ENCODE results near the gene SLC2A2.
"Not testable (repeated sequence)": the region's sequence is repeated elsewhere in the genome, so short reads cannot be mapped to it uniquely, and the experiment has no call there.

Gene SLC2A2

DNA sequence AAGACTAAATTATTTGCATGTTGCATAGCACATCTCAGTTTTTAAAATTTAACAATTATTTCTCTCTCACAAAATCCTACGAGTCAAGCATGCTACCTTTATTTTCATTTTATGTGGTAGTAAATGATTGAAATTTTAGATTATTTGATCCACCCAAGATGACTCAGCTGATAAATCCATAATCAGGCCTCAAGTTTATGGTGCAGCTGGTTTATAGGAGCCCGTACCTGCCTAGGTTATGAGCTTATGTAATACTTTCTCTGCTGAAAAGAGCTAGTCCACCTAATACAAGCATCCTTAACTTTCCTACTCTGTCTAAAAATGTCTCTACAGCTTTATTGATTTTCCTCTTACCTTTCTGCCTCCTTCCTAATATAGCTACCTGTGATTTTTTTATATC is 41.2 kb downstream of the SLC2A2 start:
- no peak for DNase-seq (ENCODE audit: low spot score)

DNA sequence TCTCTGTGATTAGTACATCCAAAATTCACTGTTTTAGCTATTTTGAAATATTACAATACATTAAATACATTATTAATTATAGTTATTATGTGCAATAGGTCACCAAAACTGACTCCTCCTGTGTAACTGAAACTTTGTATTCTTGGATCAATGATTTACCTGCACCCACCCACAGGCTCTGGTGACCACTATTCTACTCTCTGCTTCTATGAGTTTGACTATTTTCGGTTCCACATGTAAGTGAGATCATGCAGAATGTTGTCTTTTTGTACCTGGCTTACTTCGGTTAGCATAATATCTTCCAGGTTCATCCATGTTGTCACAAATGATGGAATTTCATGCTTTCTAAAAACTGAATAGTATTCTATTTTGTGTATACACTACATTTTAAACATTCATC is 43.8 kb downstream of the SLC2A2 start:
- DNase-seq (ENCODE audit: low spot score), result no peak

DNA sequence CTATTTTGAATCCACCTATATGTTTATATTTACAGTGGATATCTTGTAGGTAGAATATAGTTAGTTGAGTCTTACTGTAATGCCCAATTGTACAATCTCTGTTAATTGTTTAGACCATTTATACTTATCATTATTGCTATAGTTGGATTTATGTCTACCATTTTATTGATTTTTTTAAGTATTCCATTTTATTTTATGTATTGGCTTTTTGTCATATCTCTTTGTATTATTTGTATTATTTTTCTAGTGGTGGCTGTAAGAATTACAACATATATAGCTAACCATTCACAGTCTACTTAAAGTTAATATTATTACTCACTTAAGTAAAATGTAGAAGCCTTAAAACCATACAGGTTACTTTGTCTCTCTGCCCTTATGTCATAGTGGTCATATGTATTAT is 46.1 kb downstream of the SLC2A2 start:
- no peak for DNase-seq (ENCODE audit: low spot score)

DNA sequence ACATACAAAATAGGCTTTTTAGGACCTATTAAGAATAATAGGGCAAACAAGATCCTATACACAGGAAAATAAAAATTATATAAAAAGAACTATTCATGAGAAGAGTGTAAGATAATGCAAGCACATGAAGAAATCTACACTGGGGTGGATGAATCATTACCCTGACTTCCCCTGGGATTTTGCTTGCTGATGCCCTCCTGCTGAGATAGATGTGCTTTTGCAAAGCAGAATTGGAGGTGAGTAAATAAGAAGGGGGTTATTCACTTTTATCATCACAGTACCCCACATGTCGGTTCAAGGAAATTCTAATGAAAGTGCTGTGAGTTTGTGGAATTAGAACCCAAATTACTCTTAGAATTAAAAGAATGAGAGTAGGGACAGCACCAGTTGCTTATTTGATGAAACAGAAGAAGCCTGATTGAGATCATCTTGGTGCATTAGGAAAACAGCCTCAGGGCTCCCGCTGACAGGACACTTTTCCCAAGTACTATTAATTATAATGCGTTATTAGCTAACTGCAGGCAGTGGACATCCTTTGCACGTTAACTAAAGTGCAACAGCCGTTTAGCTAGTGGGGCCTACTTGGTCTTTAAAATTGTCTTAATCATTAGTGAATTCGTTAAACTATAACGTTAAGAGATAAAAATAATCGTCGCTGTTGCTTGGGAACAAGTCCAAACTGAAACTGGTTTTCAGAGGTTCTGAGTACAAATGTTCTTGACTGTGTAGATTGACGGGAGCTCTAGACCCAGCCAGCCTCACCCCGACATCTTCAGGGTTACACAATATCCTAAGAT is 48.4 kb downstream of the SLC2A2 start:
- no peak for DNase-seq (ENCODE audit: low spot score)

DNA sequence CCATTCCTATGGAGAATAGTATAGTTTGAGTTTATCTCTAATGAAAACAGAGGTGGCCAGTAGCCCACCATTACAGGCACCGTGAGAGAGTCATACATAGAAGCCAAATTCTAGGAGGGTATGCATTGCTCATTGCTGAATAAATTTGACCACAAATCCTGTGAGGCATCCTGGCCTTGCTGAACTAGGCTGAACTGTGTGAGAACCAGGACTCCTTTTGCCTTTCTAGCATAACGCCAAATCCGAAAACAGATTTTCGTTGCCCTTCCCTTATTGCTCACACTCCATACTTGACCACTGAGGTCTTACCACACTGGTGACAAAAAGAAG is 50.4 kb downstream of the SLC2A2 start:
- DNase-seq (ENCODE audit: low spot score), result no peak

DNA sequence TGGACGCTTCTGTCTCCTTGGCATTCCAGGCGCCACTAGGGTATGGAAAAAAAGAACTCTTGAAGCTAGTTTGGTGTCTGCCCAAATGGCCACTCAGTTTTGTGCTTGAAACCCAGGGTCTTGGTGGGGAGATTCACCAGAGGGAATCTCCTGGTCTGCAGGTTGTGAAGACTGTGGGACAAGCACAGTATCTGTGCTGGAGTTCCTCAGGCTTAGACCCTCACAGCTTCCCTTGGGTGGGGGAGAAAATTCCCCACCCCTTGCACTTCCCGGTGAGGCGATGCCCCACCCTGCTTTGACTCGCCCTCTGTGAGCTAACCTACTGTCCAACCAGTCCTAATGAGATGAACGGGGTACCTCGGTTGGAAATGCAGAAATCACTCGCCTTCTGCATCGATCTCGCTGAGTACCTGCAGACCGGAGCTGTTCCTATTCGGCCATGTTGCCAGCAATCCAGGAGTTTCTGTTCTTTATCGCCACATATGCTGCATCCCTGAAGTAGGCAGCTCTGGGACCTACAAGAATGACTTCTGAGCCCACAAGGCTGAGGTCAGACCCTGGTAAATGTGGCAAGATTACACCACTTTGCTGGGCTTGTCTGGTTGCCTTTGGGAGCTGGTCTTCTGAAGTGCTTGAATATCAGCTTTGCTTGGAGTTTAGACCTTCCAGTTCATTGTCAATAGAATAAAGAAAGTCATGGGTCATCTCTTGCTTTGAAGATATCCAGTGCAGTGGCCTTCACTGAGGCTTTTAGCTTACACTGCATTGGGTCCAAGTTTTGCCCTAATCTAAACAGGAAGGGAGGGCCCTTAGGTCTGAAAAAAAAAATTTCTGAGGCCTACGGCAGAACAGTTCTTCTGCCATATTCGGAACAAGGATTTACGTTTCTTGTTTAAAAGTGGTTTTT is 51.0 kb downstream of the SLC2A2 start:
- no peak for DNase-seq (ENCODE audit: low spot score)

DNA sequence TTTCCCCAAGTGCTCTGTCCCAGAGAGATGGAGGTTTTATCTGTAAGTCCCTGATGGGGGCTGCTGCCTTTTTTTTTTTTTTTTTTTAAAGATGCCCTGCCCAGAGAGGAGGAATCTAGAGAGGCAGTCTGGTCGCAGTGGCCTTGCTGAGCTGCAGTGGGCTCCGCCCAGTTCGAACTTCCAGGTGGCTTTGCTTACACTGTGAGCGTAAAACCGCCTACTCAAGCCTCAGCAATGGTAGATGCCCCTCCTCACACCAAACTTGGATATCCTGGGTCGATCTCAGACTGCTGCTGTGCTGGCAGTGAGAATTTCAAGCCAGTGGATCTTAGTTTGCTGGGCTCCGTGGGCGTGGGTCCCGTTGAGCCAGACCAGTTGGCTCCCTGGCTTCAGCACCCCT is 51.6 kb downstream of the SLC2A2 start:
- DNase-seq (ENCODE audit: low spot score), result no peak

DNA sequence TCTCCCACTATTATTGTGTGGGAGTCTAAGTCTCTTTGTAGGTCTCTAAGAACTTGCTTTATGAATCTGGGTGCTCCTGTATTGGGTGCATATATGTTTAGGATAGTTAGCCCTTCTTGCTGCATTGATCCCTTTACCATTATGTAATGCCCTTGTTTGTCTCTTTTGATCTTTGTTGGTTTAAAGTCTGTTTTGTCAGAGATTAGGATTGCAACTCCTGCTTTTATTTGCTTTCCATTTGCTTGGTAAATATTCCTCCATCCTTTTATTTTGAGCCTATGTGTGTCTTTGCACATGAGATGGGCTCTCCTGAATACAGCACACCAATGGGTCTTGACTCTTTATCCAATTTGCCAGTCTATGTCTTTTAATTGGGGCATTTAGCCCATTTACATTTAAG is 53.6 kb downstream of the SLC2A2 start:
- not testable (repeated sequence) for DNase-seq (ENCODE audit: low spot score)

DNA sequence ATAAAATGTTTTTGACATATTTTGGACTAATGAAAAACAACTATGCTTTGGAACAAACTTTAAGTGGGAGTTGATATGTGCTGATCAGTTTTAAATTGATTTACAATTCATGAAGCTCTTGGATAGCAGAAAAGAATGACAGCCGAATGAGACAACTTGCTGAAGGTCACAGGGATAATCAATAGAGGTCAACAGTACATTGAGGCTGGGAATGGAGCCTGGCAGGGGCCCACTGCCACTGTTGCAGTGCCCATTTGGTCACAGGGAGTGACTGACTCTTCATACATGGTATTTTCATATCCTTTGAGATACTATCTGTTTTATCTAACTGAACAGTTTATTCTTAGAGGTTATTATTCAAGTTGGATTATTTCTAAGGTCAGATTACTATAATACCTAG is 59.4 kb downstream of the SLC2A2 start:
- DNase-seq (ENCODE audit: low spot score), result no peak

DNA sequence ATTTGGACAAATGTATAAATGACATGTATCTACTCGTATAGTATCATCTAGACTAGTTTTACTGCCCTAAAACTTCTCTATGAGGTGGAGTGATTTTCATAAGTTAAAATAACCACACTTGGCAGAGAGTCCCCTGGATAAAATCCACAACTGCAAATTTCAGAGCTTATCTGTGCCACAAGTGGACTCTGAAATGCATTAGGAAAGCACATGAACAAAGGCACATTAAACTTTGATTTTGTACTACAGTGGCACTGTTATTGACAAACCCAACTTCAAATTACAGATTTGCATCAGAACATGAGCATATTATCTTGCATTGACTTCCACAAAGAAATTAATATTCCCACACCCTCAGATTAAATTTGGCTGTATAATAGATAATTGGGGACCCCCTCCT is 60.0 kb downstream of the SLC2A2 start:
- no peak for DNase-seq (ENCODE audit: low spot score)

DNA sequence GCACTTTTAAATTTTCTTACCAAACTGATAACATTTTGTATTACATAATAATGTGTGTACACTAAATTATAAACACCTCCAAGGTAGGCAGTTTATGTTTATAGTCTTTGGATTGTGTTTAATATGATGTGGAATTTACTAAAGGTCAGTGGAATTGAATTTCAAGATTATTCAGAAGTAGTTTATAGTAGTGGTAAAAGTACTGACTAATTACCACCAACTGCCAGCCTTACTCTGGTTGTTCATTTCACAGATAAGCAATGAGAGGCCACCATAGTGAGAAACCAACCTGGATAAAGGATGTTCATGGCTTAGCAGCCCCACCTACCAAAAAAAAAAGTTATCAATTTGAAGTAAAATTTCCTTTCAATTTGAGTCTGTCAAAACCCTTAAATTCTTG is 64.1 kb downstream of the SLC2A2 start:
- DNase-seq (ENCODE audit: low spot score), result no peak

DNA sequence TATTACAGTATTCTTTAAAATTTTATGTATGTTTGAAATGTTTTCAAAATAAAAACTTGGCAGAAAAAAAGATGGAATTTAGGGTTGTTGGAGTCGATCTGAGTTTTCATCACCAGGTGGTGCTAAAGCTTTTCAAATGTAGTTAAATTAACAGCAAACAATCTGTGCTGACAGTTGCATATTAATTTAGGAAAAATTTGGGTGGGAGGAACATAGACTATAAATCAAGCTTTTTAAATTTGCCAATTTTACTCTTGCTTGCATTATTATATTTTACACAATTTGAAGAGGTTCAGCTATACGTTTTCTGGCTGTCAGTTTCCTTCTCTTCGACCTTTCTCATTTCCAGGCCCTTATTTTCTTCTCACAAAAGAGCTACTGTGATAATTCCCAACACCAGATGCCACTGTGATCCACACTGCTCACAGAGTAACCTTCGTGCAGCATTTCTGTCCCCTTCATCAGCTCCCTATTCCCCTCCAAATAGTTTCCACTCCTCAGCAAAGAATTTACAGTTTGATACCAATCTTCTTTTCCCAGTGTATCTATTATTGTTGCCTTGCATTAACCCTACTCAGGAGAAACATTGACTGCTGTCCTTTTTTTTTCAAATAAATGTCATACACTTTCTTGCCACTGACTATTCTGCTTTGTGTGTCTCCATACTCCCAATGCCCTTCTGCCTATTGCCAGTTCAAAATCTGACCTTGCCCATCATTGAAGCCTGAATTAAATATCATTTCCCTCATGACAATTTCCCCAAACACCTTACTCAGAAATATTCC is 64.7 kb downstream of the SLC2A2 start:
- peak; percentile 12 for DNase-seq (ENCODE audit: low spot score)

DNA sequence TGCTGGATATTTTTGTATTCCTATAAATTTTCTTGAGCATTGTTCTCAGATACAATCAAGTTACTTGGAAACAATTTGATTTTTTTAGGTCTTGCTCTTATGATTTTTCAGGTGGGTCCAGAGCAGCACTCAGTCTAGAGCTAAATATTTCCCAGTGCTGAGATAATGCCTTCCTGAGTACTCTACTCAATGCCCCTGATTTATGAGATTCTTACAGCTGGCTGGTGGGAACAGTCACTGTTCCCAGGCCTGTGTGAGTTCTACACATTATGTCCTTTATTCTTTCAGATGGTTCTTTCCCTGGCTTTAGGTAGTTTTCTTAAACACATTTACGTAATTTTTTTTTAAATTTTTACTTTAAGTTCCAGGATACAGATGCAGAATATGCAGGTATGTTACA is 67.1 kb downstream of the SLC2A2 start:
- no peak for DNase-seq (ENCODE audit: low spot score)

DNA sequence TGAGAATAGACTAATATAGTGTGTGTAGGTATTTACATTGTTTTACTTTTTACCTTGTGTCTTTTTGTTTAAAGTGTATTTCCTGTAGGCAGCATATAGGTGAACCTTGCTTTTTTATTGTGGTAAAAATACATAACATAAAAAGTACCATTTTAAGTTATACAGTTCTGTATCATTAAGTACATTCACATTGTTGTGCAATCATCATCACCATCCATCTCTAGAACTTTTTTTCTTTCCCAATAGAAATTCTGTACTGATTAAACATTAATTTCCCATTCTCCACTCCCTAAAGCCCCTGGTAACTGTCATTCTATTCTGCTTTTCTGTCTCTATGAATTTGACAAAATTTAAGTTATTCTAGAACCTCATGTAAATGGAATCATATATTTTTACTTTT is 69.9 kb downstream of the SLC2A2 start:
- DNase-seq (ENCODE audit: low spot score), result no peak

DNA sequence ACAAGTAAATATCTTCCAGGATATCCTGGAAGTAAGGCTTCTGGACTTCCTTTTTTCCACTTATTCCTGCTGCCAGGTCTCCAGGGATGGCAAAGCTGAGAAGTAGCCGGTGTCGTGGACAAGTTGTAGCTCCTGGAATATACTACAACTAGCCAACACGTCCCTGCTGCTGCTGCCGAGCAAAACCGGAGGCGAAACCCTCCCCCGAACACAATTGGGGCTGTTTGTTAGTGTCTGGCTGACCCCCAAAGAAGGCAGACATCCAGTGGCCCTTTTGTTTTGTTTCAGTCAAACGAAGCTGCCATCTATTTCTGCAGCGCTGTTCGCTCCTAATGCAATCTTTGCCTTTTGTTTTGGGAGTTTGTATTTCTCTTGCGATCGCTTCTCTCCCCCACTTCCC is 72.8 kb downstream of the SLC2A2 start:
- DNase-seq (ENCODE audit: low spot score), result no peak

DNA sequence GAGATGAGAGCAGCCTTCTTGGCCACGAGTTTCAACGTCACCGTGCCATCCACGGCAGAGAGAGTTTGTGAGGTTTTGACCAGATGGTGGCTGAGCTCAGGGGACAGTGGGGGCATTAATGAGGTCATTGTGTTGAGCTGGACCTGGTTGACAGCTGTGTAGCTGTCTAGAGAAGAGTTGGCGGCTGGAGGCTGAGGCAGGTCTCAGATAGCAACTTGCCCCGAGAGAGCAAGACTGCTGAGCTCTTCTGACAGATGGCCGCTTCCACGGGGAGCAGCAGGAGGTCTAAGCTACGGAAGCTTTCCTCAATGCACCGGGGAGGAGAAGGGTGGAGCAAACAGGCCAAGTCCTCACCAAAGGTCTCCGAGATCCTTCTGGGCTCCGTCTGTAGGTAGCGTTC is 73.3 kb downstream of the SLC2A2 start:
- DNase-seq (ENCODE audit: low spot score), result no peak

DNA sequence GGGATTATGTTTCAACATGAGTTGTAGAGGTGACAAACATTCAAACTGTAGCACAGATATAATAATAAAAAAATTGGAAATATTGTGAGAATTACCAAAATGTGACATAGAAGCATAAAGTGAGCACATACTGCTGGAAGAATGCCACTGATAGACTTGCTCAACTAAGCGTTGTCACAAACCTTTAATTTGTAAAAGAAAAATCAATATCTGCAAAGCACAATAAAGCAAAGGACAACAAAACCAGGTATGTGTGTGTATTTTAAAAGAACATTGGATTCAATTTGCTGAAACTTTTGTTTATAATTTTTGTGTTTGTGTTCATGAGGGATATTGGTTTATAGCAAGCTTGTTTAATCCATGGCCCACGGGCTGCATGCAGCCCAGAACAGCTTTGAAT is 77.3 kb downstream of the SLC2A2 start:
- DNase-seq (ENCODE audit: low spot score), result no peak

DNA sequence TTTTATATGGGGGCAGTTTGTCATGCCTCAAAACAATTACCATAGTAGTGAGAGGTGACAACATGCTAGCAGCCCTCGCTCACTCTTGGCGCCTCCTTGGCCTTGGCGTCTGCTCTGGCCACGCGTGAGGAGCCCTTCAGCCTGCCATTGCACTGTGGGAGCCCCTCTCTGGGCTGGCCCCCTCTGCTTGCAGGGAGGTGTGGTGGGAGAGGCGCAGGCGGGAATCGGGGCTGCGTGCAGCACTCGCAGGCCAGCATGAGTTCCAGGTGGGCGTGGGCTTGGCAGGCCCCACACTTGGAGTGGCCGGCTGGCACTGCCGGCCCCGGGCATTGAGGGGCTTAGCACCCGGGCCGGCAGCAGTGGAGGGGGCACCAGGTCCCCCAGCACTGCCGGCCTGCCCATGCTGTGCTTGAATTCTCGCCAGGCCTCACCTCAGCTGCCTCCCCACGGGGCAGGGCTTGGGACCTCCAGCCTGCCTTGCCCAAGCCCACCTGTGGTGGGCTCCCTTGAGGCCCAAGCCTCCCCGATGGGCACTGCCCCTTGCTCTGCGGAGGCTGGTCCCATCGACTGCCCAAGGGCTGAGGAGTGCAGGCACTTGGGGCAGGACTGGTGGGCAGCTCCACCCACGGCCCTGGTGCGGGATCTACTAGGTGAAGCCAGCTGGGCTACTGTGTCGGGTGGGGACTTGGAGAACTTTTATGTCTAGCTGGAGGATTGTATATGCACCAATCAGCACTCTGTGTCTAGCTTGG is 79.3 kb downstream of the SLC2A2 start:
- no peak for DNase-seq (ENCODE audit: low spot score)
